Measurements from ENCODE around the gene TPSD1.
"Not testable (repeated sequence)": the region's sequence is repeated elsewhere in the genome, so short reads cannot be mapped to it uniquely, and the experiment has no call there.

Gene TPSD1

DNA sequence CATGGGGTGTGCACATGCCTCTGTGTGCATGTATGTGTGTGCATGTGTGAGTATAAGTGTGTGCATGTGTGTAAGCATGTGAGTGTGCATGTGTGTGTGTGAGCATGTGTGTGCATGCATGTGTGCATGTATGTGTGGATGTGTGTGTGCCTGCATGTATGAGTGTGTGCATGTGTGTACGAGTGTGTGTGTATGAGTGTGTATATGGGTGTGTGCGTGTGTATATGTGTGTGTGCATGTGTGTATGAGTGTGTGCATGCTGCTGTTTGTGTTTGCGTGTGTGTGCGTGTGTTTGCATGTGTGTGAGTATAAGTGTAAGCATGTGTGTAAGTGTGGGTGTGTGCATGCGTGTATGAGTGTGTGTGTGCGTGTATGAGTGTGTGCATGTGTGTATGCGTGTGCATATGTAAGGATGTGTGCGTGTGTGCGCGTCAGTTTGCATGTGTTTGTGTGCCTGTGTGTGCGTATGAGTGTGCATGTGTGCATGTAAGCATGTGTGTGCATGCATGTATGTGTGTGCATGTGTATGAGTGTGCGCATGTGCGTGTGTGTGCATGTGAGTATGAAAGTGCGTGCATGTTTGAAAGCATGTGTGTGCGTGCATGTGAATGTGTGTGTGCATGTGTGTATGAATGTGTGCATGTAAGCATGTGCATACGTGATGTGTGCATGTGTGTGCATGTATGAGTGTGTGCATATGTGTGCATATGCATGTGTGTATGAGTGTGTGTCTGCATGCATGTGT is 8.6 kb downstream of the TPSD1 start:
- no peak for DNase-seq

DNA sequence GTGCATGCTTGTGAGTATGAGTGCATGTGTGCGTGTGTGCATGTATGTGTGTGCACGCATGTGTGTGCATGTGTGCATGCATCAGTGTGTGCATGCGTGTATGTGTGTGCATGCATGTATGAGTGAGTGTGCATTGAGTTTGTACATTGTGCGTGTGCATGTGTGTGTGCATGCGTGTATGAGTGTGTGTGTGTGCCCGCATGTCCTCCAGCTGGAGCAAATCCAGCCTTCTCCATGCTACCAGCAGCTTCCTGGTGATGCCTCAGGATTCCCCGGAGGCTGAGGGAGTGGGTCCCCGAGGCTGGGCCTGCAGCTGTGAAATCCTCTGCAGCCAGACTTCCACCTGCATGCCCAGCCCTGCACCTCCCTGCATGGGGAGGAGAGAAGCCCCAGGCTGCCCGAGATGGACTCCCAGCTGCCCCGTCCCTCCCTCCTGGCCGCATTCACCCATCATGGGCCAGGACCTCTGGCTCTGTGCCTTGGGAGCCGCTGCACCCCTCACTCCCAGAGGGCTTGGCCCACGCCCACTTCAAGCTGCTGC is 9.3 kb downstream of the TPSD1 start:
- DNase-seq: no peak

DNA sequence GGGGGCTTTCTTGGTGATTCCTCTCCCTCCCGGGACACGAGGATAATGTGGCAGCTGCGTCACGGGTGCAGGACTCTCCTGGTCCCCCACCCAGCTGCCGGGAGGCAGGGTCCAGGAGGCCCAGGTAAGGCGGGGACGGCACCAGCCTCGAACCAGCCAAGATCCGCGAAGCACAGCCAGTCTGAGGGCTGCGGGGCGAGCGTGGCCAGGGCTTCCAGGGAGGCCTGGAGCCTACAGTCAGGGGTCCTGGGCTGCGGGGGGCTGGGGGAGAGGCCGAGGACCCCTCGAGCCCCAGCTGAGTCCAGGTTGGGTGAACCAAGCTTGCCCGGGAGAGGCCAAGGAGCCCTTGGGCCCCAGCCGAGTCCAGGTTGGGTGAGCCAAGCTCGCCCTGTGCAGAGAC is 10.0 kb downstream of the TPSD1 start:
- DNase-seq: no peak

DNA sequence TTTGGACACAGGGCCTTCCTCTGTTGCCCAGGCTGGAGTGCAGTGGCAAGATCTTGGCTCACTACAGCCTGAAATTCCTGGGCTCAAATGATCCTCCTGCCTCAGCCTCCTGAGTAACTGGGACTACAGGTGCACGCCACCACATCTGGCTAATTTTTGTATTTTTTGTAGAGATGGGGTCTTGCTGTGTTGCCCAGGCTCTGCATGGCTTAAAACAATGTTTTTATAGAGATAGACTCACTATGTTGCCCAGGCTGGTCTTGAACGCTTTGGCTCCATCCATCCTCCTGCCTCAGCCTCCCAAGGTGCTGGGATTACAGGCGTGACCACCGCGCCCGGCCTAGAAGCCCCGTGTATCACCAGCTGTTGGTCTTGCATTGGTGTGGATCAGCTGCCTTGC is 13.5 kb downstream of the TPSD1 start:
- DNase-seq: not testable (repeated sequence)

DNA sequence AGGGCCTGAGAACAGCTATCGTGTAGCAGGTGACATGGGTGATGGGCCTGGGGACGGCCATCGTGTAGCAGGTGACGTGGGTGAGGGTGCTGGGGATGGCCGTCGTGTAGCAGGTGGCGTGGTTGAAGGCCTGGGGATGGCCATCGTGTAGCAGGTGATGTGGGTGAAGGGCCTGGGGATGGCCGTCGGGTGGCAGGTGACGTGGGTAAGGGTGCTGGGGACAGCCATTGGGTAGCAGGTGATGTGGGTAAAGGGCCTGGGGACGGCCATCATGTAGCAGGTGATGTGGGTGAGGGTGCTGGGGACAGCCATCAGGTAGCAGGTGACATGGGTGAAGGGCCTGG is 15.5 kb downstream of the TPSD1 start:
- DNase-seq: no peak

DNA sequence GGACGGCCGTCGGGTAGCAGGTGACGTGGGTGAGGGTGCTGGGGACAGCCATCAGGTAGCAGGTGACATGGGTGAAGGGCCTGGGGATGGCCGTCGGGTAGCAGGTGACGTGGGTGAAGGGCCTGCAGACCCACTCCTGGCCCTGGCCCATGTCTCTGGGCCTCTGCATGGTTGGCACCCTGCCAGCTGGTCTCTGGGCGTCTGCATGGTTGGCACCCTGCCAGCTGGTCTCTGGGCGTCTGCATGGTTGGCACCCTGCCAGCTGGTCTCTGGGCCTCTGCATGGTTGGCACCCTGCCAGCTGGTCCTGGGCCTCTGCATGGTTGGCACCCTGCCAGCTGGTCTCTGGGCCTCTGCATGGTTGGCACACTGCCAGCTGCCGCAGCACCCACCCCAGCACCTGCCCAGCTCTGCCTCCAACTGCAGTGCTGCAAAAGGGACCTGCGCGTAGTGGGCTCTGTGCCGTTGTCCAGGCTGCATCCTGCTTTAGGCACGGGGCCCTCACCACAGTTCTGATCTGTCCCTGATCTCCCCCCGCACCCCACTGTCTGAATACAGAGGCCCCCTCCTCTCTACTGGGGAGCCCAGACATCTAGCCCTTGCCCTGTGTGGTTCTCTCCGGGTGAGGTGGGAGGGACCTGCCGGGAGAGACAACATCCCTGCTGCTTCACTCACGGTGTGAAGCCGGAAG is 16.0 kb downstream of the TPSD1 start:
- not testable (repeated sequence) for DNase-seq

DNA sequence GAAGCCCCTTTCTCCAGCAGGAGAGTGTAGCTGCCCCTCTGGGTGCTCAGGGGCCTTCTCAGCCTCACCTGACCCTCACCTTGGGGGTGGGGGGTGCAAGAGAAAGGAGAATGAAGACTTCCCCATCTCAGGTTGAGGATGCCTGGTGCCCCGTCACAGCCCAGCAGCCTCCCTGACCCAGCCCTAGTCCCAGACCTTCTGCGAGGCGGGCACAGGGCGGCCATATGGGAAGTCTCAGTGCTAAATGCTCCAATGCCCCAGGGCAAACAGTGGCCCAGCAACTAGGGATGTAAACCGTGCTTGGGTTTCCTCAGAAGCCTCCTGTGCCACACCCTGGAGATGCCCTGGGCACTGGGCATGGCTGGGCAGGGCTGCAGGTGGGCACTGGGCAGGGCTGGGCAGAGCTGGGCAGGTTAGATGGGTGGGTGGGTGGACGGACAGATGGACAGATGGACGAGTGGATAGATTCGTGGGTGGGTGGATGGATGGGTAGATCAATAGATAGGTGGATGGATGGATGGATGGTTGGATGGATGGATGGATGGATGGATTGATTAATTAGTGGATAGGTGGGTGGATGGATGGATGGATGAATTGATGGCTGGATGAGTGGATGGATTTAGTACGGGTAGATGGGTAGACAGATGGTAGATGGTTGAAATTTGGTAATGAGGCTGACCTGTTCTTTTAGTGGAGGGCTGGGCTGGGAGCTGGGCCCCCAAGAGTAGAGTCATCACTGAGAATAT is 16.8 kb downstream of the TPSD1 start:
- DNase-seq: no peak

DNA sequence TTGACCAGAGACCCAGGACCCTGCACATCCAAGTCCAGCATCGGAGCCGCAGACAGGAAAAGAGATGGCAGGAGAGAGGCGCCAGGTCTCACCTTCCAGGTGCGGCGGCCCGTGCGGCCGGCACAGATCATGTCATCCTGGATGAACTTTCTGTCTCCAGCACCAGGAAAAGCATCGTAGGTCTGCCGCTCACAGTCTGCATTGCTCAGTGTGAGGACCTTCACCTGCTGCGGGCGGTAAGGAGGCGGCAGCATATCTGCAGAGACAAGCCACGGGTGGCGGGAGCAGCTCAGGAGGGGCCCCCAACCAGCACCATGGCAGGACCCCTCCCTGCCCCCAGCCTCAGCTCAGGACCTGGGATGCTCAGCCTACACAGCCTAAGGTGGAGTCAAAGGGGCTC is 17.9 kb downstream of the TPSD1 start:
- no peak for DNase-seq

DNA sequence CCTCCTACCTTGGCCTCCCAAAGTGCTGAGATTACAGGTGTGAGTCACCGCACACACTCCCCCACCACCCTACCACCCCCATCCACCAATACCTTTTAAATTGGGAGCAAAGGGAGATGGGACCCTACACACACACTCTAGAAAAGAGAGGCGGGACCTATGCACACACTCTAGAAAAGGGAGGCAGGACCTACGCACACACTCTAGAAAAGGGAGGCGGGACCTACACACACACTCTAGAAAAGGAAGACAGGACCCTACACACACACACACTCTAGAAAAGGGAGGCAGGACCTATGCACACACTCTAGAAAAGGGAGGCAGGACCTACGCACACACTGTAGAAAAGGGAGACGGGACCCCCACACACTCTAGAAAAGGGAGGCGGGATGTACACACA is 18.9 kb downstream of the TPSD1 start:
- DNase-seq: no peak

DNA sequence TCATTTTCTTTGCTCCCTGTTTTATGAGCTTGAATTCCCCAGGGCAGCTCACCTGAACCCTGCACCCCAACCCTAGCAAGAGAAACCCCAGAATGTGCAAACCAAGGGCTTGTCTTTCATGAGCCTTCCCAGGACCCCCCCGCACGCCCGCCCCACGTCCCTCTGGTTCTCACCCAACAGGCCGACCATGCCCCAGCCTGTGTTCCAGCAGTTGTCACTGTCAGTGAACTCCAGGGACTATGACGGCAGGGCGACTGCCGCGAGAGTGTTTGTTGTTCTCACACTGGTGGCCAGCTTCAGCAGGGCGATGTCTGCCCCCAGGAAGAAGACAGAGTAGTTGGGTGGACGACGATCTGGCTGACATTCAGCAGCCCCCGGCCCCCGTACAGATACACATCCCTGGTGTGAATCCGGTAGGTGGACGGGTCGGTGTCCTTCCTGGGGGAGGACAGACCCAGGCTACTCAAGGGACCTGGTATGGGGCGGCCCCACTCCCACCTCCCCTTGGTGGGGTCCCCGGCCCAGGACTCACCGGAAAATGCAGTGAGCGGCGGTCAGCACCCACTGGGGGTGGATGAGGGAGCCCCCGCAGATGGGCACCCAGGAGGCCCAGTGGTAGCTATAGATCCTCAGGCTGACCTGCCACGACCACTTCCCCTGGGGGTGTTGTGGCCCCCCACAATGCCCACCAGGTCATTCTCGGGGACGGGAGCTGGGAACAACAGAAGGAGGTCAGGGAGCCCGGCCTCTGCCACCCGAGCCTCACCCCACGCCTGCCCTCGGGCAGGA is 20.1 kb downstream of the TPSD1 start:
- DNase-seq: no peak

DNA sequence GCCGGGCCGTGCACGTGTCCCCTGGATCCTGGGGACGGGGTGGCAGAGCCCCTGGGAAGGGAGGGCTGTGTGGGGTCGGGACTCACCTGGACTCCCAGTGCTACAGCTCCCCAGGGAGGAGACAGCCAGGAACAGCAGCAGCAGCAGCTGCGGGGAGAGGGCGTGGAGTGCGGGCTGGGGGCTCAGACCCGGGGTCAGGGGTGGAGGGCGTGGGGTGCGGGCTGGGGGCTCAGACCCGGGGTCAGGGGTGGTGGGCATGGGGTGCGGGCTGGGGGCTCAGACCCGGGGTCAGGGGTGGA is 20.7 kb downstream of the TPSD1 start:
- no peak for DNase-seq

DNA sequence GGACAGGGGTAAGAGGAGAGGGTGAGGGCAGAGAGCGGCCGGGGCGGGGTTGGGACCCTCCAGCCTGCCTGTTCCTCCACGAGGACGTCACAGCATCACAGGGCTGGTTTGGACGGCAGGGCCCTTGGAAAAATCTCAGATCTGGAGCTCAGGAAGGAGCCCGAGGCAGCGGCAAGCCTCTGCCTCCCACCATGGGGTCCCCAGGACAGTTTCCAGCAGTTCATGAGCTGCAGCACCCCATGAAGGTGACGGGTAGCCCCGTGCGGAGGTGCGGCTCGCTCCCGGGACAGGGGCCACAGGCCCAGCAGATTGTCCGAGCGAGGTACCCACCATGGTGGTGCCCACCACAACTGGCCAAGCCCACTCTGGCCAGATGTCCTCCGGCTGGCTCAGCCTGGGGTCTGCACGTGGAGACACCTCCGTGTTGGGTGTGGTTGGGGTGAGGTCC is 21.3 kb downstream of the TPSD1 start:
- DNase-seq: no peak

DNA sequence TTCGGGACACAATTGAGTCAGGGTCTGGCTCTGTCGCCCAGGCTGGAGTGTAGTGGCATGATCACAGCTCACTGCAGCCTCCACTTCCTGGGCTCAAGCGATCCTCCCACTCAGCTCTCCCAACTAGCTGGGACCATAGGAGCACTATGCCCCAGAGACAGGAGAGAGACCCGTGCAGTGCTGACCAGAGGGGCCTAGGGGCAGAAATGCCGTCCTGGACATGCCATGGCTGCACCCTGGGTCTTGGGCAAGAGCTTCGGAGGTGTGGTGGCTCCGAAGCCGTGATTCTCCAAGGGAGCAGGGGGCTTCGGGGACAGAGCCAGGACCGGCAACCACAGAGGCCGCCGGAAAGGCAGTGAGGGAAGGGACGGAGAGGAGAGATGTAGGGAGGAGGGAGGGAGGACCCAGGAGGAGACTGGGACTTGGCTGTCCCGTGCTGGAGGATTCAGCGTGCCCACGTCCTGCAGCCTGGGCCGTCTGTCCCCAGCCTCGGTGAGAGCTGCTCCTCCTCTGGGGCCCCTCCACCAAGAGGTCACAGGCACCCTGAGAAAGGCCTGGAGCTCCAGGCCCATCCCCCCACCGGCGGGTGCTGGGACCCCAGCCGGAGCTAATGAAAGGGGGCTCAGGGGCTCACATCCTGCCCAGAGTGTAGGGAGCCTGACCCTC is 21.9 kb downstream of the TPSD1 start:
- DNase-seq: no peak

DNA sequence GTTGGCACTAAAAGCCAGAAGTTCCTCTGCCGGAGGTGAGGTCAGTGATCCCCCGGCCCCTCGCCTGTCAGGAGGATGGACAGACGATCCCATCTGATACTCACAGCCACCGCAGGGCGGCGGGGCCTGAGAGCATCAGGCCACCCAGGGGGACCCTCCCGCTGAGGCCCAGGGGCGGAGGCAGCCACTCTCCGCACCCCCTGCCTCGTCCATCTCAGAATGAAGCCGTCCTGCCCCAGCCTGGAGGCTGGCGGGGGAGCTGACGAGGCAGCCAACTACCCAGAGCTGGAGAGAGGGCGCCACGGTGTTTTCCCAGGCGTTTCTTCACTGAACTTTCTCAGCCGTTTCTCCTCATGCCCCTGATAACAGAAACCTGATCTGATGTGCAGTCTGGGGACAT is 22.6 kb downstream of the TPSD1 start:
- no peak for DNase-seq

DNA sequence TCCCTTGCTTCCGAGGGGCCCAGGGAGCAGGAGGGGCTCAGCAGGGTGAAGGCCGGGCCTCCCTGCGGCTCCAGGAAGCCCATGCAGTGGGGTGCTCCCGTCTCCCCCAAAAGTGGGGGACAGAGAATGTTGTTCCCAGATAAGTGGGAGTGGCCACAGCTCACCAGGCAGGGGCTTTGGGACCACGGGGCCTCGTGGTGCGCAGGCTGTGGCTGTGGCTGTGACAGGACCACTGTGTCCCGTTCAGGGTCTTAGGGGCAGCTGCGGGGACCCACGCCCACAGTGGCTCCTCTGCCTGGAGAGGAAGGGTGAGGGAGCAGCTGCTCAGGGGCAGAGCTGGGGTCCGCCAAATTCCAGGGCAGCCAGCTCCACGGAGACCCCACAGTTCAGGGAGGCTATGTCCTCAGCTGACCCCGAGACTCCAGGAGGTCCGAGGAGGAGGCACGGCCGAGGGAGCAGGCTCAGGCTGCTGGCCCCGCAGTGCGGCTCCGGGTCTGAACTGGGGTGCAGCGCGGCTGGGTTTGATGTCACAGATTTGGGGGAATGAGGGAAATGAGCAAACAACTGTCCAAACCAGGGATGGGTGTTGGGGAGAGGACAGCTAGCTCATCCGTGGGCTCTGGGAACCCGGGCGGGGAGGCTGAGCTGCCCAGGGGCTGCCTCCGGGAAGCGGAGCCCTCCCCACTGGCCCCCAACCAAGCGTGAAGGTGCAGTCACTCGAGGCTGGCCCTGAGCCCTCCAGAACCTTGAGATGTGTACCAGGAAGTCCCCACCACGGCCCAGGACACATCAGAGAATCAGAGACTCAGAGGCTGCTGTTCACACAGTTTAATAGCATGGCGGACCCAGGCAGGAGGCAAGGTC is 23.4 kb downstream of the TPSD1 start:
- DNase-seq: no peak

DNA sequence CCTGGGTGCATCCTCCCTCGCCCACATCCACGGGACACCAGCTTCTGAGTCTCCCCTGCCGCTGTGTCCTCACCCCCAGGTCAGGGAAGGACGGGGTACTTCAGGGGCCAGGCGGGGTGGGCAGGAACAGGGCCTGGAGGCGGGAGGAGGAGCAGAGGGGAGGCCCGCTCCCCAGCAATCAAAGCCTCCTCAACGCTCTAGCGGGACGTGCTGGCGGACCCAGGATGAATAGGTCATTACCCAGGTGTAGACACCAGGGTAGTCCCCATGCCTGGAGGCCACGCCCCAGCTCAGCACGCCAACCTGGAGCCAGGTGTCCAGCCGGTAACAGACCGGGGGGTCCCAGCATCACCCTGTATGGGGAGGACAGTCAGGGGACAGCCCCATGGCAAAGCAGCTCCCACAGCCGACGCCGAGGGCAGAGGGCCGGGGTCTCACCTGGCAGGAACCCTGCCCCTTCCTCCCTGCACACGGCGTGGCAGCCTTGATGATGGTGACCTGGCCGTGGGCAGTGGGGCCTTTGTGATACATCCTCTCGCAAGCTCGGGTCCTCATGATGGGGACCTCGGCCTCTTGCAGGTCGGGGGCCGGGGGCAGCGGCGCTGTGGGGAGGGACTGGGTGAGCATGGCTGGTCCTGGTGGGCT is 24.2 kb downstream of the TPSD1 start:
- DNase-seq: no peak

DNA sequence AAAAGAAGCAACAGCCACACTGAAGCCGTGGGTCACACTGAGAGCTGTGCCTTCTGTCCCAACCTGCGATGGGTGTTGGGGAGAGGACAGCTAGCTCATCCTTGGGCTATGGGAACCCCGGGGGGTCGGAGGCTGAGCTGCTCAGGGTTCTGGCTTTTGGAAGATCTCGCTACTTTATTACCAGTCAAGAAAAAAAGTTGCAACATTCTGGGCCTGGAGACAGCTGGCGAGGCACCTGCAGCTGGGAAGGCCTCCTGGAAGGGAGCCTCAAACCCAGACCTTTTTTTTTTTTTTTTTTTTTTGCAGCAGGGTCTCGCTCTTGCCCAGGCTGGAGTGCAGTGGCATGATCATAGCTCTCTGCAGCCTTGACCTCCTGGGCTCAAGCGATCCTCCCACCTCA is 24.9 kb downstream of the TPSD1 start:
- no peak for DNase-seq

DNA sequence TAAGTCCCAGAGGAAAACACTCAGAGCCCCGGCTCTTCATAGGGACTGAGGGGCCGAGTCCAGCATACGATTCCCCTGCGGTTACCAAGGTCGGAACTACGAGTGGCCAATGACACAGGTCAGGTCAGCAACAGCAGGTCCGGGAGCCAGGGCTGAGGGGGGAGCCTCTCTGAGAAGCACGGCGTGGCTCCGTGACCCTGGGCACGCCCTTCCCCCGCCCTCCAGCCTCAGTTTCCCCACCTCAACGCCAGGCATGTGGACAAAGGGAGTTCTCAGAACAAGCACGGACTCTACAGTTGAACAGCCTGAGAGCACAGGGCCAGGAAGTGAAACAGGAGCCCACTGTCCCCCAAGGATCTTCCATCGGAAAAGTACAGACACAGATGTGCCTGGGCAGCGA is 25.6 kb downstream of the TPSD1 start:
- no peak for DNase-seq

DNA sequence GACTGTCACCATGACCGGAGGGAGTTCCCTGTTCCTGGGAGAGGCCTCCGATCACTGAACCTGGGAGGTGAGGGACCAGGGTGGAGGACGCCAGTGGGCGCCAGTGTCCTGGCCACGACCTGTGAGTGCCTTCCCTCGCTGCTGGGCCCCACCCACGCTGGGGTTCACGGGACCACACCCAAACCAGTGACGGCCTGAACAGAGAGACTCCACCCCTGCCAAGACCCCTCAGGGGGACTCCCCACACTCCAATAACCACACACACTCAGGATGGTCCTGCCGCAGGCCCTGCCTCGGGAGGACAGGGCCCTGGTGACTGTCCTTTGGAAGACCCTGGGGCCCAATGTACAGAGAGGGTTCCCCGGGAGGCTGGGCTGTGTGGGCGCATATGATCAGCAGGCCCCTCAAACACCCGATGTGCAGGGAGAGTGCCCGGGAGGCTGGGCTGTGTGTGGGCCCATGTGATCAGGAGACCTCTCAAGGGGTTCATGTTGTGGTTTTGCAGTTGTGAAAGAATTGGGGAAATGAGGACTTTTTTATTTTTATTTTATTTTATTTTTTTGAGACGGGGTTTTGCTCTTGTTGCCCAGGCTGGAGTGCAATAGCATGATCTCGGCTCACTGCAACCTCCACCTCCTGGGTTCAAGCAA is 26.6 kb downstream of the TPSD1 start:
- no peak for DNase-seq

DNA sequence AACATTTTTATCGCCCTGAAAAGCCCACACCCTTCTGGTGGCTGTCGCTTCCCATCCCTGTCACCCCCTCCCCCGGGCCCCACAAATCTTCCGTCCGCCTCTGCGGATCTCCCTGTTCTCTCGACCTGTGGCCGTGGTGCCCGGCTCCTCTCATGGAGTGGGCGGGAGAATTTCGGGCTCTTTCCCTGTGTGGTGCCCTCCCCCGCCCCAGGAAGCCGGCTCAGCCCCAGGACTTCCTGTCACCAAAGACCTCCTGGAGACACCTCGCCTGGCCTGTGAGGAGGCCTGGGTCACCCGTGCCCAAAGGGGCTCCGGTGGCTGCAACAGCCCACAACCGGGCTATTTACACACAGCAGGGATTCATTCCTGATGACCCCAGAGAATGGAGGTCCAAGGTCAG is 27.4 kb downstream of the TPSD1 start:
- no peak for DNase-seq

All from stimulated activated CD4-positive, alpha-beta T cell treated with anti-CD3 and anti-CD28 coated beads, Interleukin-4, amount 100 ng/mL, for 4 hours (primary cell).